ENCODE data around the gene MIER1. TPM values are rescaled to one million over a fixed set of nuclear protein-coding genes. Genes with fewer than 3 reads are reported as not detected.

The MIER1 gene
- total RNA-seq, 1 experiment from 2014 or later, result 33.7 TPM

- no peak for ATAC-seq
- TF ChIP-seq TCF7L2 (IDR thresholded peaks at IDR 0.05; ENCODE audit: low read depth, low read length) (no peak), POLR2AphosphoS5 (IDR thresholded peaks at IDR 0.05; ENCODE audit: low read depth, low read length) (no peak), REST (IDR thresholded peaks at IDR 0.05; ENCODE audit: insufficient read depth in 1 of 2, low read depth in 2 of 2, low read length in 1 of 2) (no peak), SIN3A (IDR thresholded peaks at IDR 0.05; ENCODE audit: borderline replicate concordance, insufficient read depth, low read depth, low read length) (no peak)
- POLR2A ChIA-PET, result interaction anchor here (0.6 kb wide), 1 partner anchor 75 kb away, joined by 3 read pairs; no protein-coding TSS in a partner anchor
- Histone ChIP-seq H3K4me1 (ENCODE audit: control insufficient read depth, insufficient read depth, low read length) (peaks cover 34% of the 10 kb centered on the region), H3K9me3 (ENCODE audit: control insufficient read depth, insufficient read depth, low read depth, low read length) (no peaks in the 10 kb centered on the region), H3K27ac (ENCODE audit: low read length) (no peak overlapping the region), H3K4me3 (ENCODE audit: low read depth in 2 of 2, low read length in 2 of 2) (no peak overlapping the region), H3K27me3 (ENCODE audit: control insufficient read depth, insufficient read depth, low read length) (no peaks in the 10 kb centered on the region), H3K36me3 (ENCODE audit: control insufficient read depth, insufficient read depth, low read length) (peaks cover 11% of the 10 kb centered on the region)
- intact Hi-C loops (cut with micrococcal nuclease; ENCODE audit: unreplicated experiment), result no loop called here
- CTCF ChIA-PET, result no interaction called here
- BruUV-seq (replicated peaks), result no TSS peak
- DNase-seq (ENCODE audit: low read depth, low spot score), result no peak
- in situ Hi-C loops (cut with HindIII; ENCODE audit: low pct_unique_long_range_greater_than_20kb, low sequenced_read_pairs), result no loop called here
Measured at GRCh38 chr1:66940981-66941380, 16.2 kb downstream of the MIER1 start.

- Histone ChIP-seq H3K27me3 (ENCODE audit: control insufficient read depth, insufficient read depth, low read length) (no peaks in the 10 kb centered on the region), H3K36me3 (ENCODE audit: control insufficient read depth, insufficient read depth, low read length) (peaks cover 21% of the 10 kb centered on the region), H3K9me3 (ENCODE audit: control insufficient read depth, insufficient read depth, low read depth, low read length) (no peaks in the 10 kb centered on the region), H3K27ac (ENCODE audit: low read length) (peak overlapping the region; percentile 60), H3K4me1 (ENCODE audit: control insufficient read depth, insufficient read depth, low read length) (peaks cover 27% of the 10 kb centered on the region), H3K4me3 (ENCODE audit: low read depth in 2 of 2, low read length in 2 of 2) (no peak overlapping the region)
- POLR2A ChIA-PET, result no interaction called here
- no peak for DNase-seq (ENCODE audit: low read depth, low spot score)
- TF ChIP-seq CTCF (IDR thresholded peaks at IDR 0.05), result no peak
- no peak for TF ChIP-seq TCF7L2 (IDR thresholded peaks at IDR 0.05; ENCODE audit: low read depth, low read length)
- TF ChIP-seq POLR2AphosphoS5 (IDR thresholded peaks at IDR 0.05; ENCODE audit: low read depth, low read length), result no peak
- TF ChIP-seq SIN3A (IDR thresholded peaks at IDR 0.05; ENCODE audit: borderline replicate concordance, insufficient read depth, low read depth, low read length), result no peak
- no peak for TF ChIP-seq REST (IDR thresholded peaks at IDR 0.05; ENCODE audit: insufficient read depth in 1 of 2, low read depth in 2 of 2, low read length in 1 of 2)
- in situ Hi-C loops (cut with HindIII; ENCODE audit: low pct_unique_long_range_greater_than_20kb, low sequenced_read_pairs), result no loop called here
- no peak for ATAC-seq
- intact Hi-C loops (cut with micrococcal nuclease; ENCODE audit: unreplicated experiment), result no loop called here
- CTCF ChIA-PET, result no interaction called here
- no TSS peak for BruUV-seq (replicated peaks)
Measured at GRCh38 chr1:66943361-66943969, 18.7 kb downstream of the MIER1 start.
